ENCODE data around the gene GLDC.

- TF ChIP-seq CTCF (IDR thresholded peaks at IDR 0.05) (no peak), ZFX (IDR thresholded peaks at IDR 0.05; ENCODE audit: borderline replicate concordance) (no peak)
These were observed 146.5 kb downstream of the GLDC start for GRCh38 chr9:6498982-6499381.

All from 22Rv1 (cell line).